Lower lobe of right lung (tissue), 2 donors: ENCODE data around the gene SMARCE1. TPM values are rescaled to one million over a fixed set of nuclear protein-coding genes. Genes with fewer than 3 reads are reported as not detected.
A peak's percentile ranks its signal among the peaks of the same experiment; 100 is the strongest.

Experiments
- ATAC-seq, 2 donors: fragments of 200-7000 bp; cut with Tn5 transposase; one replicate each; pipeline ENCODE4 v1.9.1; 2020 to 2022; ENCODE audit warnings: mild to moderate bottlenecking in 2 of 2, moderate library complexity in 2 of 2
- DNase-seq: peaks from one replicate; pipeline ENCODE4 v3.0.0-alpha.2; 2020
- H3K27ac ChIP-seq: fragments of 200-600 bp; one replicate; pipeline ENCODE4 v1.8.0; 2022
- H3K27me3 ChIP-seq: fragments of 200-600 bp; one replicate; pipeline ENCODE4 v1.8.0; 2022; ENCODE audit warnings: low read depth
- H3K36me3 ChIP-seq: fragments of 200-600 bp; one replicate; pipeline ENCODE4 v1.8.0; 2022; ENCODE audit warnings: mild to moderate bottlenecking
- H3K4me1 ChIP-seq: fragments of 200-600 bp; one replicate; pipeline ENCODE4 v1.8.0; 2022
- H3K4me3 ChIP-seq: fragments of 200-600 bp; one replicate; pipeline ENCODE4 v1.8.0; 2022; ENCODE audit warnings: mild to moderate bottlenecking
- H3K9me3 ChIP-seq: fragments of 200-600 bp; one replicate; pipeline ENCODE4 v1.8.0; 2022
- CTCF ChIP-seq: fragments of 200-600 bp; IDR thresholded peaks from one replicate; pipeline ENCODE4 v1.8.0; 2022; ENCODE audit warnings: antibody characterized with exemption, mild to moderate bottlenecking
- intact Hi-C: fragments of 100-400 bp; cut with DNase I; formaldehyde crosslinking; loops from one replicate; pipeline ENCODE4 v1.11.0; 2022
- total RNA-seq: library from RNA; stranded (reverse); fragmentation: NEBNext Ultra II Directional; extraction: Animal tissue kit (Norgen Biotek cat#: 25700); gene quantifications from one replicate; pipeline ENCODE4 v1.2.1, GENCODE V29; 2021
- donor health status: DM: no; HTN: yes; CAD: no; lungs with severe emphysema.

SMARCE1 gene
- total RNA-seq, 1 donor from 2014 or later: 83.6 TPM

GRCh38 chr17:40615841-40616476 lies 31.7 kb downstream of the SMARCE1 start:
- DNase-seq (no peak), ATAC-seq (no peak)
- Histone ChIP-seq H3K27me3 (no peaks in the 10 kb centered on the region), H3K36me3 (no peaks in the 10 kb centered on the region), H3K4me1 (peaks cover 26% of the 10 kb centered on the region), H3K27ac (no peak overlapping the region), H3K4me3 (no peak overlapping the region), H3K9me3 (no peaks in the 10 kb centered on the region)
- TF ChIP-seq CTCF: no peak
- intact Hi-C loops: no loop called here

DNA sequence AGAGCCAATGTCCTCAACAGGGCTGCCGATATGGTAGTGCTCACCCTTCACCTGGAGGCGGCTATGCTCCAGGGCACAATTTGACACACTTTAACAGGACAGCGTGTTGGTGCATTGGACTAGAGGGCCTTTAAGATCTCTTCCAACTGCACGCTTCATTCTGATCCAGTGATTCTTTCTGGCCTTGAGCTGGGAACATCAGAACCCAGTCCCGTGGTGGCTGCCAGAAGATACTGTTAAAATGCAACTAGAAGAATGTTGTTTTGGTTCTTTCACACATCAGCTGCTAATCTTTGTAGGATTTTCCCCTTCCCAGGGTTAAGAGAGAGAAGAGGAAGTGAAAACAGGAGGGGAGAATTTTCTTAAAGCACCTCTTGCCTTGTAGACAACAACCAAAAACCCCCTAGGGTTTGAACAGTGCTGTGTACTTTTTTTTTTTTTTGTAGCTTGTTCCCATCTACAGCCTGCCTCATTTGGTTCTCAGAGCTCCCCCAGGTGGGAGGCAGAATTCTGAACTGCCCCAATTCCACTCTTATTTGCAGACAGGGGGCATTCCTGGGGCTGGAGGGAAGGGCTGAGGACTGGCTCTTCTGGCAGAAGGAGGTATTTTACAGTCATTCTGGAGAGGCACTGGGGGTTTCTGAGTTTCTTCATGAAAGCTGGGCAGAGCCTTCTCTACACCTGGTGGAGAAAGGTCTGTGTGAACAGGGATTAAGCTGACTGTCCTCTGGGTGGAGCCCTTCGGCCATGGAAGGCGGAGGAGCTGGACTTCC lies 32.4 kb downstream of the SMARCE1 start:
- TF ChIP-seq CTCF: peak; percentile 40
- Histone ChIP-seq H3K36me3 (no peaks in the 10 kb centered on the region), H3K27ac (no peak overlapping the region), H3K4me1 (peaks cover 24% of the 10 kb centered on the region), H3K4me3 (no peak overlapping the region), H3K27me3 (no peaks in the 10 kb centered on the region), H3K9me3 (no peaks in the 10 kb centered on the region)
- ATAC-seq: peak; percentile 51 to 58
- intact Hi-C loops: no loop called here
- DNase-seq: no peak

DNA sequence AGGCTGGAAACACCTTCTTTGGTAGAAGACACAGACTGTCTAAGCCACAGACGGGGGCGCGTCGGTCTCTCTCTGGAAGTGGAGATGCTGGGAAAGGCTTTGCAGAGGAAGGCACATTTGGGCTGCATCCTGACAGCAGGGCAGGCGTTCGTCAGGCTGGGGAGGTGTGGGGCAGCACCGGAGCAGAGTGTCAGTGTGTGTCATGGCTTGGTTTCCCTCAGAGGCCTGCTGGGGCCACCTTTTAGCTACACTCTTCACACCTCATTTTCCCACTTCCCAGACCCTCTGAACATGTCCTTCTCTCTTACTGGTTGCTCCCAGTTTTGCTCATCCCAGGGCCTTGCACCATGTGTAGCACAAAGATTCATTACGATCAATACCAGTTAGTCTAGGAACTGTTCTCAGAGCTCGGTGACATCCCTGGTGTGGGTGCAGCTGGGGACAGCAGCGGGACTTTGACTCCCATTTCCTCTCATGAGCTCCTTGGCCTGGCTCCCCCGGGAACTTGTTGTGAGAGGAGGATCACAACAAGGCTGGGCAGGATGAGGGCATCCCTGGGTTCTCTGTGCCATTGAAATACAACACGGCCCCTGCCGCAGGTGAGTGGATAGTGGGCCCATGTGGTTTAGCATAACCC lies 33.1 kb downstream of the SMARCE1 start:
- H3K27ac ChIP-seq: no peak overlapping the region
- intact Hi-C loops: no loop called here
- TF ChIP-seq CTCF: no peak
- no peaks in the 10 kb centered on the region for H3K27me3 ChIP-seq
- no peaks in the 10 kb centered on the region for H3K36me3 ChIP-seq
- H3K9me3 ChIP-seq: no peaks in the 10 kb centered on the region
- no peak overlapping the region for H3K4me3 ChIP-seq
- ATAC-seq (no peak), DNase-seq (no peak)
- peaks cover 18% of the 10 kb centered on the region for H3K4me1 ChIP-seq

- Histone ChIP-seq H3K27me3 (no peaks in the 10 kb centered on the region), H3K4me3 (no peak overlapping the region), H3K9me3 (no peaks in the 10 kb centered on the region), H3K27ac (peak overlapping the region; percentile 36), H3K36me3 (no peaks in the 10 kb centered on the region), H3K4me1 (peaks cover 18% of the 10 kb centered on the region)
- no peak for DNase-seq
- intact Hi-C loops: no loop called here
- no peak for ATAC-seq
- TF ChIP-seq CTCF: no peak
These were observed 34.0 kb downstream of the SMARCE1 start for GRCh38 chr17:40613467-40614154.

GRCh38 chr17:40612599-40613244 lies 34.9 kb downstream of the SMARCE1 start:
- TF ChIP-seq CTCF: no peak
- peaks cover 22% of the 10 kb centered on the region for H3K4me1 ChIP-seq
- H3K4me3 ChIP-seq: no peak overlapping the region
- DNase-seq (no peak), ATAC-seq (peak in 1 of 2 donors; percentile 37)
- no peaks in the 10 kb centered on the region for H3K27me3 ChIP-seq
- H3K9me3 ChIP-seq: no peaks in the 10 kb centered on the region
- peak overlapping the region; percentile 36 for H3K27ac ChIP-seq
- intact Hi-C loops: no loop called here
- H3K36me3 ChIP-seq: no peaks in the 10 kb centered on the region
